Mesodermal cell (in vitro differentiated cells): ENCODE measurements around the gene HOTAIR.

Experiments used
- H3K27ac ChIP-seq: 2 replicates; pipeline ENCODE4 v1.7.0; 2013; ENCODE audit warnings: mild to moderate bottlenecking, low read depth, low read length, moderate library complexity; ENCODE audit not compliant: severe bottlenecking
- H3K36me3 ChIP-seq: 2 replicates; pipeline ENCODE4 v1.7.1; 2013; ENCODE audit warnings: mild to moderate bottlenecking, low read length, moderate library complexity; ENCODE audit not compliant: control insufficient read depth, insufficient read depth
- H3K4me1 ChIP-seq: one replicate; pipeline ENCODE4 v1.7.1; 2013; ENCODE audit warnings: mild to moderate bottlenecking, low read length; ENCODE audit not compliant: insufficient read depth, control insufficient read depth, poor library complexity, severe bottlenecking
- H3K4me3 ChIP-seq: 2 replicates; pipeline ENCODE4 v1.7.0; 2013; ENCODE audit warnings: low read length, control low read depth, mild to moderate bottlenecking; ENCODE audit not compliant: insufficient read depth, poor library complexity, severe bottlenecking; ENCODE audit errors: extremely low read depth
- H3K9me3 ChIP-seq: 2 replicates; pipeline ENCODE4 v1.7.1; 2013; ENCODE audit warnings: mild to moderate bottlenecking, low read length, moderate library complexity; ENCODE audit not compliant: control insufficient read depth
- WGBS, 2 experiments: methylation state at CpG; one replicate each; pipeline ENCODE4 v1.1.5; 2013; ENCODE audit warnings: missing lambda C conversion rate in 2 of 2; ENCODE audit not compliant: insufficient coverage in 2 of 2; 5-methylcytosine and 5-hydroxymethylcytosine counted together

HOTAIR gene

GRCh38 chr12:53916788-53917655, 57.7 kb downstream of the HOTAIR start:
- Histone ChIP-seq H3K27ac (no peak overlapping the region), H3K4me1 (no peaks in the 10 kb centered on the region), H3K4me3 (no peak overlapping the region), H3K36me3 (no peaks in the 10 kb centered on the region), H3K9me3 (no peaks in the 10 kb centered on the region)
- WGBS, 2 experiments = 72 to 83% methylated on average over 2 to 3 of the region's 5 CpGs
